ENCODE measurements around the gene NMU. TPM values are rescaled to one million over a fixed set of nuclear protein-coding genes. Genes with fewer than 3 reads are reported as not detected.

NMU gene
- total RNA-seq, 1 donor from 2014 or later: not detected

GRCh38 chr4:55666535-55666934 is 30.4 kb upstream of the NMU start:
- Mint-ChIP-seq H3K4me3 (ENCODE audit: unreplicated experiment) (no peak overlapping the region), H3K9me3 (ENCODE audit: unreplicated experiment) (no peaks in the 10 kb centered on the region), H3K27me3 (ENCODE audit: unreplicated experiment) (peaks cover 56% of the 10 kb centered on the region), H3K36me3 (ENCODE audit: unreplicated experiment) (no peaks in the 10 kb centered on the region), H3K27ac (ENCODE audit: unreplicated experiment) (no peak overlapping the region), H3K4me1 (ENCODE audit: unreplicated experiment) (no peaks in the 10 kb centered on the region)
- TF ChIP-seq CTCF (IDR thresholded peaks at IDR 0.05): no peak
- no peak for DNase-seq (ENCODE audit: extremely low spot score, unreplicated experiment)

- no peak for DNase-seq (ENCODE audit: extremely low spot score, unreplicated experiment)
- peaks cover 50% of the 10 kb centered on the region for H3K27me3 Mint-ChIP-seq (ENCODE audit: unreplicated experiment)
- H3K9me3 Mint-ChIP-seq (ENCODE audit: unreplicated experiment): no peaks in the 10 kb centered on the region
- no peak overlapping the region for H3K27ac Mint-ChIP-seq (ENCODE audit: unreplicated experiment)
- no peaks in the 10 kb centered on the region for H3K36me3 Mint-ChIP-seq (ENCODE audit: unreplicated experiment)
- no peak for TF ChIP-seq CTCF (IDR thresholded peaks at IDR 0.05)
- H3K4me1 Mint-ChIP-seq (ENCODE audit: unreplicated experiment): no peaks in the 10 kb centered on the region
- H3K4me3 Mint-ChIP-seq (ENCODE audit: unreplicated experiment): no peak overlapping the region
Observed at GRCh38 chr4:55663145-55663544, 27.0 kb upstream of the NMU start.

- Mint-ChIP-seq H3K36me3 (ENCODE audit: unreplicated experiment) (no peaks in the 10 kb centered on the region), H3K9me3 (ENCODE audit: unreplicated experiment) (no peaks in the 10 kb centered on the region), H3K27ac (ENCODE audit: unreplicated experiment) (no peak overlapping the region), H3K27me3 (ENCODE audit: unreplicated experiment) (peaks cover 36% of the 10 kb centered on the region), H3K4me1 (ENCODE audit: unreplicated experiment) (no peaks in the 10 kb centered on the region), H3K4me3 (ENCODE audit: unreplicated experiment) (no peak overlapping the region)
- DNase-seq (ENCODE audit: extremely low spot score, unreplicated experiment): no peak
- TF ChIP-seq CTCF (IDR thresholded peaks at IDR 0.05): no peak
Observed at GRCh38 chr4:55661398-55662056, 25.4 kb upstream of the NMU start.

- no peak for DNase-seq (ENCODE audit: extremely low spot score, unreplicated experiment)
- Mint-ChIP-seq H3K27me3 (ENCODE audit: unreplicated experiment) (peaks cover 24% of the 10 kb centered on the region), H3K9me3 (ENCODE audit: unreplicated experiment) (no peaks in the 10 kb centered on the region), H3K36me3 (ENCODE audit: unreplicated experiment) (no peaks in the 10 kb centered on the region), H3K4me1 (ENCODE audit: unreplicated experiment) (no peaks in the 10 kb centered on the region), H3K4me3 (ENCODE audit: unreplicated experiment) (no peak overlapping the region), H3K27ac (ENCODE audit: unreplicated experiment) (no peak overlapping the region)
- no peak for TF ChIP-seq CTCF (IDR thresholded peaks at IDR 0.05)
Observed at GRCh38 chr4:55658657-55659056, 22.6 kb upstream of the NMU start.

GRCh38 chr4:55654131-55654530 is 18.0 kb upstream of the NMU start:
- Mint-ChIP-seq H3K27me3 (ENCODE audit: unreplicated experiment) (peaks cover 27% of the 10 kb centered on the region), H3K27ac (ENCODE audit: unreplicated experiment) (no peak overlapping the region), H3K36me3 (ENCODE audit: unreplicated experiment) (no peaks in the 10 kb centered on the region), H3K4me1 (ENCODE audit: unreplicated experiment) (no peaks in the 10 kb centered on the region), H3K4me3 (ENCODE audit: unreplicated experiment) (no peak overlapping the region), H3K9me3 (ENCODE audit: unreplicated experiment) (peaks cover 4% of the 10 kb centered on the region)
- DNase-seq (ENCODE audit: extremely low spot score, unreplicated experiment): no peak
- TF ChIP-seq CTCF (IDR thresholded peaks at IDR 0.05): no peak

Data from osteocyte (in vitro differentiated cells).